AG08395 (cell line): ENCODE results near the gene HSPB9.

Source experiments
- DNase-seq: peaks from one replicate; pipeline ENCODE4 v3.0.0; 2012; ENCODE audit warnings: mixed read lengths, low spot score

Gene HSPB9

GRCh38 chr17:42101513-42102292 is 20.9 kb upstream of the HSPB9 start:
- DNase-seq: peak; percentile 88

GRCh38 chr17:42103221-42103954 is 19.2 kb upstream of the HSPB9 start:
- no peak for DNase-seq

GRCh38 chr17:42104264-42104663 is 18.3 kb upstream of the HSPB9 start:
- DNase-seq: no peak

- DNase-seq: no peak
Observed at GRCh38 chr17:42106009-42106408, 16.6 kb upstream of the HSPB9 start.

- no peak for DNase-seq
Observed at GRCh38 chr17:42107124-42107523, 15.5 kb upstream of the HSPB9 start.

- peak; percentile 76 for DNase-seq
Observed at GRCh38 chr17:42107597-42108576, 14.7 kb upstream of the HSPB9 start.

- no peak for DNase-seq
Observed at GRCh38 chr17:42109086-42109485, 13.5 kb upstream of the HSPB9 start.

- no peak for DNase-seq
Observed at GRCh38 chr17:42110301-42111264, 12.0 kb upstream of the HSPB9 start.

GRCh38 chr17:42111265-42111636 is 11.4 kb upstream of the HSPB9 start:
- no peak for DNase-seq

- DNase-seq: peak; percentile 54
Observed at GRCh38 chr17:42111871-42112551, 10.6 kb upstream of the HSPB9 start.

GRCh38 chr17:42112552-42113176 is 9.9 kb upstream of the HSPB9 start, which contains the start of gene DHX58:
Gene DHX58, minus strand, starts transcription at chr17:42112714. Its CDS starts 822 bp downstream, at chr17:42111892.
- DNase-seq: peak; percentile 94

GRCh38 chr17:42113293-42114069 is 9.1 kb upstream of the HSPB9 start:
- DNase-seq: no peak

- no peak for DNase-seq
Observed at GRCh38 chr17:42114118-42114517, 8.5 kb upstream of the HSPB9 start.

- peak; percentile 73 for DNase-seq
Observed at GRCh38 chr17:42116705-42117396, 5.8 kb upstream of the HSPB9 start.

GRCh38 chr17:42117397-42118125 is 5.0 kb upstream of the HSPB9 start:
- no peak for DNase-seq

- no peak for DNase-seq
Observed at GRCh38 chr17:42118126-42118510, 4.5 kb upstream of the HSPB9 start.

- no peak for DNase-seq
Observed at GRCh38 chr17:42118545-42118944, 4.1 kb upstream of the HSPB9 start.

- no peak for DNase-seq
Observed at GRCh38 chr17:42119301-42119700, 3.3 kb upstream of the HSPB9 start.
